Glutamatergic neuron (in vitro differentiated cells): ENCODE measurements around the gene CDC14A. TPM values are rescaled to one million over a fixed set of nuclear protein-coding genes. Genes with fewer than 3 reads are reported as not detected.
A peak's percentile ranks its signal among the peaks of the same experiment; 100 is the strongest.

Source experiments
- DNase-seq: peaks from one replicate; pipeline ENCODE4 v3.0.0; 2022
- H3K27ac Mint-ChIP-seq: one replicate; pipeline ENCODE4 v1.8.0; 2020; ENCODE audit warnings: mild to moderate bottlenecking, mixed read lengths, inconsistent platforms; ENCODE audit not compliant: unreplicated experiment
- H3K27me3 Mint-ChIP-seq: one replicate; pipeline ENCODE4 v1.8.0; 2020; ENCODE audit warnings: mild to moderate bottlenecking, moderate library complexity, mixed read lengths, inconsistent platforms; ENCODE audit not compliant: unreplicated experiment
- H3K36me3 Mint-ChIP-seq: one replicate; pipeline ENCODE4 v1.8.0; 2020; ENCODE audit warnings: mild to moderate bottlenecking, mixed read lengths, inconsistent platforms; ENCODE audit not compliant: unreplicated experiment
- H3K4me1 Mint-ChIP-seq: one replicate; pipeline ENCODE4 v1.8.0; 2020; ENCODE audit warnings: mild to moderate bottlenecking, low read depth, mixed read lengths, inconsistent platforms; ENCODE audit not compliant: unreplicated experiment
- H3K4me3 Mint-ChIP-seq: one replicate; pipeline ENCODE4 v1.8.0; 2020; ENCODE audit warnings: mild to moderate bottlenecking, mixed read lengths, inconsistent platforms; ENCODE audit not compliant: unreplicated experiment
- H3K9me3 Mint-ChIP-seq: one replicate; pipeline ENCODE4 v1.8.0; 2020; ENCODE audit warnings: mild to moderate bottlenecking, moderate library complexity, mixed read lengths, inconsistent platforms; ENCODE audit not compliant: unreplicated experiment
- CTCF ChIP-seq: fragments of 200-600 bp; sonication (generic); IDR thresholded peaks from one replicate; pipeline ENCODE4 v1.5.0; 2021; ENCODE audit not compliant: partially characterized antibody, unreplicated experiment
- total RNA-seq: library from RNA; stranded (reverse); fragmentation: NEBNext Ultra II Directional; extraction: Animal tissue kit (Norgen Biotek cat#: 25700); gene quantifications from one replicate; pipeline ENCODE4 v1.2.1, GENCODE V29; 2021; ENCODE audit not compliant: unreplicated experiment

Gene CDC14A
- total RNA-seq, 1 donor from 2014 or later = 9.2 TPM

GRCh38 chr1:100414693-100415497, 62.6 kb downstream of the CDC14A start:
- no peak overlapping the region for H3K4me3 Mint-ChIP-seq
- peak overlapping the region; percentile 79 for H3K27ac Mint-ChIP-seq
- H3K9me3 Mint-ChIP-seq = no peaks in the 10 kb centered on the region
- DNase-seq = no peak
- TF ChIP-seq CTCF = no peak
- H3K4me1 Mint-ChIP-seq = no peaks in the 10 kb centered on the region
- no peaks in the 10 kb centered on the region for H3K27me3 Mint-ChIP-seq
- H3K36me3 Mint-ChIP-seq = no peaks in the 10 kb centered on the region

GRCh38 chr1:100415498-100415778, 63.1 kb downstream of the CDC14A start:
- Mint-ChIP-seq H3K27ac (no peak overlapping the region), H3K4me3 (no peak overlapping the region), H3K9me3 (no peaks in the 10 kb centered on the region), H3K27me3 (no peaks in the 10 kb centered on the region), H3K4me1 (no peaks in the 10 kb centered on the region), H3K36me3 (no peaks in the 10 kb centered on the region)
- no peak for TF ChIP-seq CTCF
- DNase-seq = no peak

- Mint-ChIP-seq H3K4me1 (no peaks in the 10 kb centered on the region), H3K27me3 (peaks cover 2% of the 10 kb centered on the region), H3K9me3 (no peaks in the 10 kb centered on the region), H3K36me3 (no peaks in the 10 kb centered on the region), H3K27ac (no peak overlapping the region), H3K4me3 (no peak overlapping the region)
- TF ChIP-seq CTCF = no peak
- no peak for DNase-seq
These were observed 66.8 kb downstream of the CDC14A start for GRCh38 chr1:100419072-100419471.

GRCh38 chr1:100422065-100422464, 69.8 kb downstream of the CDC14A start:
- Mint-ChIP-seq H3K4me1 (no peaks in the 10 kb centered on the region), H3K27ac (no peak overlapping the region)

More at GRCh38 chr1:100422065-100422464, 69.8 kb downstream of the CDC14A start:
- Mint-ChIP-seq H3K27me3 (peaks cover 2% of the 10 kb centered on the region), H3K4me3 (no peak overlapping the region), H3K9me3 (no peaks in the 10 kb centered on the region), H3K36me3 (no peaks in the 10 kb centered on the region)
- no peak for DNase-seq
- no peak for TF ChIP-seq CTCF
